WTC11 (cell line): ENCODE data around the gene FXYD3. TPM values are rescaled to one million over a fixed set of nuclear protein-coding genes. Genes with fewer than 3 reads are reported as not detected.

Experiments
- ATAC-seq: fragments of 200-7000 bp; cut with Tn5 transposase; 2 replicates; pipeline ENCODE4 v1.10.0; 2021; ENCODE audit warnings: mild to moderate bottlenecking, moderate library complexity
- Bru-seq: library from RNA; stranded (reverse); fragments of 400-500 nt; gene quantifications from one replicate; lab custom pipeline; 2021; lab: Mats Ljungman, UMichigan
- CTCF ChIA-PET: fragments of 300-600 bp; sonication (Branson Sonifier 250); formaldehyde crosslinking; loops from one replicate; lab custom pipeline; 2021; ENCODE audit warnings: antibody characterized with exemption; lab: Charles Lee
- POLR2A ChIA-PET: fragments of 350-600 bp; sonication (Branson Sonifier 250); formaldehyde crosslinking; loops from one replicate; lab custom pipeline; 2021; ENCODE audit warnings: antibody characterized with exemption; lab: Charles Lee
- DNase-seq: peaks from one replicate; pipeline ENCODE4 v3.0.0; 2021; ENCODE audit warnings: low spot score
- H3K27ac Mint-ChIP-seq: 2 replicates; pipeline ENCODE4 v1.8.0; 2021; ENCODE audit warnings: mixed read lengths
- H3K27me3 Mint-ChIP-seq: 2 replicates; pipeline ENCODE4 v1.8.0; 2021; ENCODE audit warnings: low read depth, mild to moderate bottlenecking, moderate library complexity, mixed read lengths
- H3K36me3 Mint-ChIP-seq: 2 replicates; pipeline ENCODE4 v1.8.0; 2021; ENCODE audit warnings: mixed read lengths
- H3K4me1 Mint-ChIP-seq: 2 replicates; pipeline ENCODE4 v1.8.0; 2022; ENCODE audit warnings: mixed read lengths
- H3K4me3 Mint-ChIP-seq: 2 replicates; pipeline ENCODE4 v1.8.0; 2021; ENCODE audit warnings: mild to moderate bottlenecking, moderate library complexity, mixed read lengths
- H3K9me3 Mint-ChIP-seq: 2 replicates; pipeline ENCODE4 v1.8.0; 2021; ENCODE audit warnings: mixed read lengths
- AFF4 ChIP-seq: sonication (generic); formaldehyde crosslinking; IDR thresholded peaks from 2 replicates; pipeline ENCODE4 v1.8.1; 2023; ENCODE audit warnings: mild to moderate bottlenecking, missing genetic modification reagents, borderline replicate concordance
- ATF2 ChIP-seq: sonication (generic); formaldehyde crosslinking; IDR thresholded peaks from 2 replicates; pipeline ENCODE4 v1.8.1; 2022; ENCODE audit warnings: low read depth, missing genetic modification reagents, borderline replicate concordance
- ELF4 ChIP-seq: sonication (generic); formaldehyde crosslinking; IDR thresholded peaks from 2 replicates; pipeline ENCODE4 v1.8.1; 2022; ENCODE audit warnings: low read depth, mild to moderate bottlenecking, moderate library complexity, missing genetic modification reagents
- EMX1 ChIP-seq: fragments of 250-450 bp; sonication (Bioruptor Pico); IDR thresholded peaks from 2 replicates; pipeline ENCODE4 v1.8.0; 2021; ENCODE audit warnings: mild to moderate bottlenecking
- ETV6 ChIP-seq: sonication (generic); formaldehyde crosslinking; IDR thresholded peaks from 2 replicates; pipeline ENCODE4 v1.8.1; 2022; ENCODE audit warnings: mild to moderate bottlenecking, missing genetic modification reagents
- FOXP1 ChIP-seq: sonication (generic); formaldehyde crosslinking; IDR thresholded peaks from 2 replicates; pipeline ENCODE4 v1.8.0; 2022; ENCODE audit warnings: missing genetic modification reagents, mild to moderate bottlenecking, moderate library complexity, borderline replicate concordance
- GABPB1 ChIP-seq: sonication (generic); formaldehyde crosslinking; IDR thresholded peaks from 2 replicates; pipeline ENCODE4 v1.8.1; 2023; ENCODE audit warnings: mild to moderate bottlenecking, missing genetic modification reagents
- NFATC4 ChIP-seq: fragments of 250-450 bp; sonication (Bioruptor Pico); IDR thresholded peaks from 2 replicates; pipeline ENCODE4 v1.9.0; 2021; ENCODE audit warnings: mild to moderate bottlenecking
- NR3C1 ChIP-seq: sonication (generic); formaldehyde crosslinking; conservative IDR thresholded peaks from 2 replicates; pipeline ENCODE4 v1.8.1; 2023; ENCODE audit warnings: low read depth, mild to moderate bottlenecking, missing genetic modification reagents
- OVOL2 ChIP-seq: fragments of 250-450 bp; sonication (Bioruptor Pico); IDR thresholded peaks from 2 replicates; pipeline ENCODE4 v1.9.0; 2021; ENCODE audit warnings: mild to moderate bottlenecking, borderline replicate concordance
- USF1 ChIP-seq: sonication (generic); formaldehyde crosslinking; IDR thresholded peaks from 2 replicates; pipeline ENCODE4 v1.8.0; 2022; ENCODE audit warnings: mild to moderate bottlenecking, missing genetic modification reagents
- ZNF219 ChIP-seq: sonication (generic); formaldehyde crosslinking; IDR thresholded peaks from 2 replicates; pipeline ENCODE4 v1.8.0; 2023; ENCODE audit warnings: missing genetic modification reagents, mild to moderate bottlenecking, borderline replicate concordance
- ZNF232 ChIP-seq: sonication (generic); formaldehyde crosslinking; IDR thresholded peaks from 2 replicates; pipeline ENCODE4 v1.8.0; 2022; ENCODE audit warnings: mild to moderate bottlenecking, missing genetic modification reagents
- ZNF263 ChIP-seq: sonication (generic); formaldehyde crosslinking; IDR thresholded peaks from 2 replicates; pipeline ENCODE4 v1.8.1; 2022; ENCODE audit warnings: low read depth, mild to moderate bottlenecking, moderate library complexity, missing genetic modification reagents
- long read RNA-seq, 3 experiments: library from RNA in 1 of 3; library from capped mRNA in 1 of 3; library from polyadenylated mRNA in 1 of 3; unstranded in 2 of 3; stranded (forward) in 1 of 3; transcript quantifications; one replicate each; pipeline ENCODE4 v2.0.0, GENCODE V29; 2021
- total RNA-seq: library from RNA; stranded (reverse); gene quantifications from 3 replicates; pipeline ENCODE4 v1.2.3, GENCODE V29; 2021
- TF ChIP-seq, protein P1 (sequence below): fragments of 250-450 bp; sonication (Bioruptor Pico); IDR thresholded peaks from 2 replicates; pipeline ENCODE4 v1.9.0; 2021; ENCODE audit warnings: moderate library complexity, mild to moderate bottlenecking, inconsistent platforms, borderline replicate concordance
- TF ChIP-seq, protein P2 (sequence below): sonication (generic); formaldehyde crosslinking; IDR thresholded peaks from 2 replicates; pipeline ENCODE4 v1.8.1; 2023; ENCODE audit warnings: mild to moderate bottlenecking, missing genetic modification reagents, moderate library complexity
- TF ChIP-seq, protein P3 (sequence below): sonication (generic); formaldehyde crosslinking; IDR thresholded peaks from 2 replicates; pipeline ENCODE4 v1.8.1; 2022; ENCODE audit warnings: missing genetic modification reagents, borderline replicate concordance
- TF ChIP-seq, protein P4 (sequence below): sonication (generic); formaldehyde crosslinking; IDR thresholded peaks from 2 replicates; pipeline ENCODE4 v1.8.0; 2022; ENCODE audit warnings: missing genetic modification reagents

FXYD3 gene
- total RNA-seq: 1.0 to 1.8 TPM (median 1.2 TPM) in 3 replicates
- percentile 18 among the genes with signal in this experiment for Bru-seq, nascent RNA
- long read RNA-seq, experiment 1: 0 reads
- long read RNA-seq, experiment 2: 0 reads
- long read RNA-seq, experiment 3, partial matches to known transcripts: 0 of 1 reads
- long read RNA-seq, experiment 3, other reads (novel, unspliced or antisense): 0 of 1 reads

DNA sequence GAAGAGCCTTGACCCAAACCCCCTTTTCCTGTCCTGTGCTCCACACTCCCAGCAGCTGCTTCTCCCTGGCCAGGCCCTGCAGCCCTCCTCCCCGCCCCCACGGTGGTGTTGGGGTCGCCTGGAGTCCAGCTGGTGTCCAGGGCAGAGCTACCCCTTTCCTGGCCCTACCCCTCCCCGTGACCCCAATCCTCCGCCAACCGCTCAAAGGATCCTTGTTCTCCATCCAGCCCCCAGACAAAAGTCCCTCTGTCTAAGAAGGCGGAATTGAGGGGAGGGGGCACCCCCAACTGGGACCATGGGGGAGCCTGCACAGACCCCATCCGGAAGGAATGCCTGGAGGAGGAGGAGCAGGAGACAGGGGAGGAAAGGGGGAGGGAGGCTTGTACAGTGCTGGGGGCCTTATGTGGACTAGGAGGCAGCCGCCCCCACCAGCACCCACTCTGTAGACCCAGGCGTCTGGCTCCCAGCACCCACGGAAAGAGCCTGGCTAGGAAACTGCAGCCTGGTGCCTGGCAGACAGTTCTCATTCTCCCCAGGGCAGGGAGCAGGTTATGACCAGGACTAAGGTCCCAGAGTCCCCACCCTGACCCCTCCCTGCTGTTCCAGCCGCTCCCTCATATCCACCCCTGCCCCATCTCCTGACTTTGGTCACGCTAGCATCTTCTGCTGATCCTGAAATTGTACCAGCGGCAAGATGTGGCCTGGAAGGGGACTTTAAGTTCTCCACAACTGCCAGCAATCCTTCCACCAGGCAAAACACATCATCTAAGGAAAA lies at the start of gene FXYD3:
Gene FXYD3, plus strand, starts transcription at position 647 of the 775 bp plus-strand sequence. CDS start 3,554 bp downstream, outside the sequence.
- Mint-ChIP-seq H3K27ac (peak within 1 kb of the TSS; percentile 45; the same call in 1 of the 2 replicates), H3K27me3 (peaks cover 3% of the 10 kb centered on the region), H3K9me3 (no peaks in the 10 kb centered on the region), H3K36me3 (no peaks in the 10 kb centered on the region), H3K4me1 (peaks cover 44% of the 10 kb centered on the region), H3K4me3 (peak within 1 kb of the TSS; percentile 65)
- TF ChIP-seq NFATC4 (CRISPR knock-in tag) (no peak), NR3C1 (no peak), ATF2 (CRISPR knock-in tag) (no peak), GABPB1 (CRISPR knock-in tag) (no peak), ETV6 (no peak), OVOL2 (CRISPR knock-in tag) (no peak), ZNF263 (CRISPR knock-in tag) (no peak), ELF4 (CRISPR knock-in tag) (no peak), AFF4 (no peak)
- TF ChIP-seq, protein P1, sequence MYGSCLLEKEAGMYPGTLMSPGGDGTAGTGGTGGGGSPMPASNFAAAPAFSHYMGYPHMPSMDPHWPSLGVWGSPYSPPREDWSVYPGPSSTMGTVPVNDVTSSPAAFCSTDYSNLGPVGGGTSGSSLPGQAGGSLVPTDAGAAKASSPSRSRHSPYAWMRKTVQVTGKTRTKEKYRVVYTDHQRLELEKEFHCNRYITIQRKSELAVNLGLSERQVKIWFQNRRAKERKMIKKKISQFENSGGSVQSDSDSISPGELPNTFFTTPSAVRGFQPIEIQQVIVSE (CRISPR knock-in tag): no peak
- TF ChIP-seq, protein P2, sequence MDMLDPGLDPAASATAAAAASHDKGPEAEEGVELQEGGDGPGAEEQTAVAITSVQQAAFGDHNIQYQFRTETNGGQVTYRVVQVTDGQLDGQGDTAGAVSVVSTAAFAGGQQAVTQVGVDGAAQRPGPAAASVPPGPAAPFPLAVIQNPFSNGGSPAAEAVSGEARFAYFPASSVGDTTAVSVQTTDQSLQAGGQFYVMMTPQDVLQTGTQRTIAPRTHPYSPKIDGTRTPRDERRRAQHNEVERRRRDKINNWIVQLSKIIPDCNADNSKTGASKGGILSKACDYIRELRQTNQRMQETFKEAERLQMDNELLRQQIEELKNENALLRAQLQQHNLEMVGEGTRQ (CRISPR knock-in tag): no peak
- TF ChIP-seq, protein P3, sequence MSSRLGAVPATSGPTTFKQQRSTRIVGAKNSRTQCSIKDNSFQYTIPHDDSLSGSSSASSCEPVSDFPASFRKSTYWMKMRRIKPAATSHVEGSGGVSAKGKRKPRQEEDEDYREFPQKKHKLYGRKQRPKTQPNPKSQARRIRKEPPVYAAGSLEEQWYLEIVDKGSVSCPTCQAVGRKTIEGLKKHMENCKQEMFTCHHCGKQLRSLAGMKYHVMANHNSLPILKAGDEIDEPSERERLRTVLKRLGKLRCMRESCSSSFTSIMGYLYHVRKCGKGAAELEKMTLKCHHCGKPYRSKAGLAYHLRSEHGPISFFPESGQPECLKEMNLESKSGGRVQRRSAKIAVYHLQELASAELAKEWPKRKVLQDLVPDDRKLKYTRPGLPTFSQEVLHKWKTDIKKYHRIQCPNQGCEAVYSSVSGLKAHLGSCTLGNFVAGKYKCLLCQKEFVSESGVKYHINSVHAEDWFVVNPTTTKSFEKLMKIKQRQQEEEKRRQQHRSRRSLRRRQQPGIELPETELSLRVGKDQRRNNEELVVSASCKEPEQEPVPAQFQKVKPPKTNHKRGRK (CRISPR knock-in tag): no peak
- POLR2A ChIA-PET: interaction anchor here (1.5 kb wide), 1 partner anchor 27 kb away, joined by 3 read pairs; the partner anchor contains the start of gene FXYD7
- no peak for DNase-seq
- 0 out of 2 replicates have a peak, but pooled peaks have one; percentile 3 for ATAC-seq
- CTCF ChIA-PET: interaction anchor here (0.6 to 3.4 kb wide), 35 partner anchors 9 to 189 kb away, joined by 3 to 61 read pairs (median 5); partner anchors contain the start of genes FXYD5, FXYD7, LGI4 and USF2

- peaks cover 8% of the 10 kb centered on the region for H3K9me3 Mint-ChIP-seq
- peaks cover 37% of the 10 kb centered on the region for H3K27me3 Mint-ChIP-seq
- TF ChIP-seq EMX1 (CRISPR knock-in tag) (no peak), USF1 (CRISPR knock-in tag) (no peak), ZNF232 (CRISPR knock-in tag) (no peak), FOXP1 (no peak), ZNF219 (CRISPR knock-in tag) (no peak)
- TF ChIP-seq, protein P4, sequence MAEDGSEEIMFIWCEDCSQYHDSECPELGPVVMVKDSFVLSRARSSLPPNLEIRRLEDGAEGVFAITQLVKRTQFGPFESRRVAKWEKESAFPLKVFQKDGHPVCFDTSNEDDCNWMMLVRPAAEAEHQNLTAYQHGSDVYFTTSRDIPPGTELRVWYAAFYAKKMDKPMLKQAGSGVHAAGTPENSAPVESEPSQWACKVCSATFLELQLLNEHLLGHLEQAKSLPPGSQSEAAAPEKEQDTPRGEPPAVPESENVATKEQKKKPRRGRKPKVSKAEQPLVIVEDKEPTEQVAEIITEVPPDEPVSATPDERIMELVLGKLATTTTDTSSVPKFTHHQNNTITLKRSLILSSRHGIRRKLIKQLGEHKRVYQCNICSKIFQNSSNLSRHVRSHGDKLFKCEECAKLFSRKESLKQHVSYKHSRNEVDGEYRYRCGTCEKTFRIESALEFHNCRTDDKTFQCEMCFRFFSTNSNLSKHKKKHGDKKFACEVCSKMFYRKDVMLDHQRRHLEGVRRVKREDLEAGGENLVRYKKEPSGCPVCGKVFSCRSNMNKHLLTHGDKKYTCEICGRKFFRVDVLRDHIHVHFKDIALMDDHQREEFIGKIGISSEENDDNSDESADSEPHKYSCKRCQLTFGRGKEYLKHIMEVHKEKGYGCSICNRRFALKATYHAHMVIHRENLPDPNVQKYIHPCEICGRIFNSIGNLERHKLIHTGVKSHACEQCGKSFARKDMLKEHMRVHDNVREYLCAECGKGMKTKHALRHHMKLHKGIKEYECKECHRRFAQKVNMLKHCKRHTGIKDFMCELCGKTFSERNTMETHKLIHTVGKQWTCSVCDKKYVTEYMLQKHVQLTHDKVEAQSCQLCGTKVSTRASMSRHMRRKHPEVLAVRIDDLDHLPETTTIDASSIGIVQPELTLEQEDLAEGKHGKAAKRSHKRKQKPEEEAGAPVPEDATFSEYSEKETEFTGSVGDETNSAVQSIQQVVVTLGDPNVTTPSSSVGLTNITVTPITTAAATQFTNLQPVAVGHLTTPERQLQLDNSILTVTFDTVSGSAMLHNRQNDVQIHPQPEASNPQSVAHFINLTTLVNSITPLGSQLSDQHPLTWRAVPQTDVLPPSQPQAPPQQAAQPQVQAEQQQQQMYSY (CRISPR knock-in tag): no peak
- ATAC-seq (no peak), DNase-seq (no peak)
- H3K36me3 Mint-ChIP-seq: peaks cover 3% of the 10 kb centered on the region
- H3K4me1 Mint-ChIP-seq: peaks cover 26% of the 10 kb centered on the region
- ChIA-PET POLR2A (interaction anchor here (1.1 to 1.2 kb wide), 2 partner anchors 75 to 86 kb away, joined by 3 to 5 read pairs; no protein-coding TSS in a partner anchor), CTCF (interaction anchor here (0.8 to 3.3 kb wide), 23 partner anchors 8 to 578 kb away, joined by 3 to 118 read pairs (median 9); partner anchors contain the start of genes FXYD3, FXYD5, FXYD7 and LGI4)
- H3K4me3 Mint-ChIP-seq: no peak overlapping the region
- H3K27ac Mint-ChIP-seq: peak overlapping the region; percentile 100
Measured at GRCh38 chr19:35066121-35066520, 49.5 kb upstream of the FXYD3 start.
